Endodermal cell (in vitro differentiated cells): ENCODE data around the gene DDX51. TPM values are rescaled to one million over a fixed set of nuclear protein-coding genes. Genes with fewer than 3 reads are reported as not detected.

Source experiments
- DNase-seq: peaks from one replicate; pipeline ENCODE4 v3.0.0-alpha.2; 2017
- H3K27ac ChIP-seq: 2 replicates; pipeline ENCODE4 v1.5.1; 2013; ENCODE audit warnings: mild to moderate bottlenecking, low read depth, low read length, moderate library complexity
- H3K27me3 ChIP-seq: 2 replicates; pipeline ENCODE4 v1.6.1; 2013; ENCODE audit warnings: mild to moderate bottlenecking, low read length, moderate library complexity; ENCODE audit not compliant: insufficient read depth, control insufficient read depth, poor library complexity, severe bottlenecking
- H3K36me3 ChIP-seq: 2 replicates; pipeline ENCODE4 v1.7.0; 2013; ENCODE audit warnings: mild to moderate bottlenecking, low read length, moderate library complexity; ENCODE audit not compliant: control insufficient read depth, insufficient read depth
- H3K4me1 ChIP-seq: one replicate; pipeline ENCODE4 v1.7.0; 2013; ENCODE audit warnings: low read length; ENCODE audit not compliant: control insufficient read depth, insufficient read depth
- H3K4me3 ChIP-seq: 2 replicates; pipeline ENCODE4 v1.5.1; 2013; ENCODE audit warnings: mild to moderate bottlenecking, low read length, moderate library complexity
- H3K9ac ChIP-seq: 2 replicates; pipeline ENCODE4 v1.6.1; 2013; ENCODE audit warnings: mild to moderate bottlenecking, low read length, moderate library complexity; ENCODE audit not compliant: poor library complexity, severe bottlenecking; ENCODE audit errors: extremely low read depth
- H3K9me3 ChIP-seq: 2 replicates; pipeline ENCODE4 v1.6.1; 2013; ENCODE audit warnings: mild to moderate bottlenecking, low read length, moderate library complexity; ENCODE audit not compliant: control insufficient read depth
- H3K27ac Mint-ChIP-seq: 2 replicates; pipeline ENCODE4 v1.8.0; 2020; ENCODE audit warnings: mixed read lengths
- H3K27me3 Mint-ChIP-seq: 2 replicates; pipeline ENCODE4 v1.8.0; 2021; ENCODE audit warnings: mild to moderate bottlenecking, mixed read lengths; ENCODE audit not compliant: insufficient read depth
- H3K36me3 Mint-ChIP-seq: 2 replicates; pipeline ENCODE4 v1.8.0; 2020; ENCODE audit warnings: low read depth, mixed read lengths
- H3K4me1 Mint-ChIP-seq: 2 replicates; pipeline ENCODE4 v1.8.0; 2020; ENCODE audit warnings: mixed read lengths
- H3K4me3 Mint-ChIP-seq: 2 replicates; pipeline ENCODE4 v1.8.0; 2020; ENCODE audit warnings: mild to moderate bottlenecking, moderate library complexity, mixed read lengths
- H3K9me3 Mint-ChIP-seq: 2 replicates; pipeline ENCODE4 v1.8.0; 2020; ENCODE audit warnings: mild to moderate bottlenecking, mixed read lengths
- CTCF ChIP-seq: fragments of 200-600 bp; sonication (generic); conservative IDR thresholded peaks from 2 replicates; pipeline ENCODE4 v1.5.0; 2021; ENCODE audit warnings: antibody characterized with exemption, mild to moderate bottlenecking
- WGBS, 2 experiments: methylation state at CpG; one replicate each; pipeline versions ENCODE4 v1.1.5 to v1.1.7; 2013; ENCODE audit warnings: missing lambda C conversion rate in 2 of 2, mixed read lengths in 1 of 2; ENCODE audit not compliant: insufficient coverage in 1 of 2, insufficient read length in 1 of 2; 5-methylcytosine and 5-hydroxymethylcytosine counted together
- total RNA-seq, 2 donors: library from RNA; stranded (reverse); fragmentation: NEBNext Ultra II Directional in 1 of 2; extraction: Animal tissue kit (Norgen Biotek cat#: 25700) in 1 of 2; gene quantifications; 2 replicates in 1 of 2; 3 replicates in 1 of 2; pipeline ENCODE4 v1.2.1, GENCODE V29; 2021

The DDX51 gene
- total RNA-seq, 2 donors from 2014 or later, result 31.5 to 33.8 TPM

DNA sequence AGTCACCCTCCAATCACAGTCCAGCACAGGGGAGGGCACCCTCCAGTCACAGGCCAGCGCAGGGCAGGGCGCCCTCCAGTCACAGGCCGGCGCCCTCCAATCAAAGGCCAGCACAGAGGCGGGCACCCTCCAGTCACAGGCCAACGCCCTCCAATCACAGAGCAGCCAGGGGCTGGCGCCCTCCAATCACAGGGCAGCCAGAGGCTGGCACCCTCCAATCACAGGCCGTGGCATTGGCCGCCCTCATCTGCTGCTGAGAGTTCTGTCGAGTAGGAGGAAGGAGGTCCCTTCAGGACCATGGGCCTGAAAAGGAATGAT lies 26.6 kb downstream of the DDX51 start:
- no peak overlapping the region for H3K27ac ChIP-seq

DNA sequence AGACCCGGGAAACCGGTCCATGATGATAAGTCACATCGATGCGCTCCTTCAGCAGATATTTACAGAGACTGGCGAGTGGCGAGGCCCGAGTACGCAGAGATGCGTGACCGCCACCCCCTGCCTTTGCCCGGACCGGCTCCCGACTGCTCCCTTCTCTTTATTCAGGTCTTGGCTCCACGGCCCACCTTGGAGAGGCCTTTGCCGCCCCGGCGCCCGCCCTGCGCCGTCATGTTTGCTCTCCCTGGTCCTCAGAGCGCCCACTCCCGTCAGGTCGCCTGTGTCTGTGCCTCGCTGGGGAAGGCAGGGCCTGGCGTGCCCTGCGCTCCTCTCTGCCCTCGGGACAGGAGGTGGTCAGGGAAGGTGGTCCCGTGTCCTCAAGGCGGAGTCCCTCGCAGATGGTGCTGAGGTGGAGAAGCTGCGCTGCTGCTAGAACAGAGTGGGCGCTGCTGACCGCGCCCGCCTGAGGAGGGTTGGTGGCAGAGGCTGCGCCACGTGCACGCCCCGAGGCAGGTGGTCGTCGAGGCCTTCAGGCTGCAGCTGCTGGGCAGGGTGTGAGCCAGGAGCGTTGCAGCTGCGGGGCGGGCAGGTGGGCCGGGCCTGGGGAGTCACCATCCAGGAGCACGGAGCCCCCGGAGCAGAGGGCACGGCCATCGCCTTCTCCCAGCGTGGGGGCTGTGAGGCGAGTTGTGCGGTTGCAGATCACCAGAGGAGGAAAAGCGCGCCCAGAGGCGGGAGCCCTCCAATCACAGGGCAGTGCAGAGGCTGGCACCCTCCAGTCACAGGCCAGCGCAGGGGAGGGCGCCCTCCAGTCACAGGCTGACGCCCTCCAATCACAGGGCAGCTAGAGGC lies 27.2 kb downstream of the DDX51 start:
- no peak overlapping the region for H3K27ac Mint-ChIP-seq
- H3K4me3 Mint-ChIP-seq, result no peak overlapping the region
- H3K4me1 Mint-ChIP-seq, result no peaks in the 10 kb centered on the region
- no peaks in the 10 kb centered on the region for H3K27me3 Mint-ChIP-seq
- TF ChIP-seq CTCF, result no peak
- H3K9ac ChIP-seq, result no peak overlapping the region
- H3K4me3 ChIP-seq, result no peak overlapping the region
- 96% methylated on average over 42 to 58 of the region's 58 CpGs for WGBS, 2 experiments
- peak; percentile 31 for DNase-seq
- H3K27ac ChIP-seq, result no peak overlapping the region
- H3K36me3 Mint-ChIP-seq, result peaks cover 57% of the 10 kb centered on the region
- no peaks in the 10 kb centered on the region for H3K9me3 Mint-ChIP-seq
- H3K9me3 ChIP-seq, result no peaks in the 10 kb centered on the region
- H3K4me1 ChIP-seq, result no peaks in the 10 kb centered on the region
- no peaks in the 10 kb centered on the region for H3K27me3 ChIP-seq
- peaks cover 44% of the 10 kb centered on the region for H3K36me3 ChIP-seq

More for the DNA sequence above, 26.6 kb downstream of the DDX51 start:
- Mint-ChIP-seq H3K9me3 (no peaks in the 10 kb centered on the region), H3K4me1 (no peaks in the 10 kb centered on the region), H3K27ac (no peak overlapping the region), H3K27me3 (no peaks in the 10 kb centered on the region), H3K36me3 (peaks cover 58% of the 10 kb centered on the region), H3K4me3 (no peak overlapping the region)
- H3K27me3 ChIP-seq, result no peaks in the 10 kb centered on the region
- no peaks in the 10 kb centered on the region for H3K9me3 ChIP-seq
- H3K4me3 ChIP-seq, result no peak overlapping the region
- H3K4me1 ChIP-seq, result no peaks in the 10 kb centered on the region
- WGBS, 2 experiments, result 91 to 96% methylated on average over 8 to 10 of the region's 10 CpGs
- DNase-seq, result peak; percentile 84
- no peak overlapping the region for H3K9ac ChIP-seq
- no peak for TF ChIP-seq CTCF
- peaks cover 49% of the 10 kb centered on the region for H3K36me3 ChIP-seq

GRCh38 chr12:132115500-132115899 lies 28.6 kb downstream of the DDX51 start:
- Mint-ChIP-seq H3K36me3 (peaks cover 63% of the 10 kb centered on the region), H3K4me3 (no peak overlapping the region), H3K27ac (no peak overlapping the region), H3K4me1 (no peaks in the 10 kb centered on the region), H3K27me3 (no peaks in the 10 kb centered on the region), H3K9me3 (no peaks in the 10 kb centered on the region)
- H3K36me3 ChIP-seq, result peaks cover 39% of the 10 kb centered on the region
- no peak for TF ChIP-seq CTCF
- no peak overlapping the region for H3K9ac ChIP-seq
- no peak overlapping the region for H3K4me3 ChIP-seq
- no peaks in the 10 kb centered on the region for H3K27me3 ChIP-seq
- WGBS, 2 experiments, result 91 to 98% methylated on average over 7 to 9 of the region's 9 CpGs
- no peak overlapping the region for H3K27ac ChIP-seq
- H3K9me3 ChIP-seq, result no peaks in the 10 kb centered on the region
- DNase-seq, result peak; percentile 30
- no peaks in the 10 kb centered on the region for H3K4me1 ChIP-seq
